Suprapubic skin (tissue), 4 donors: ENCODE results near the gene NCBP1. TPM values are rescaled to one million over a fixed set of nuclear protein-coding genes. Genes with fewer than 3 reads are reported as not detected.

ENCODE experiments used
- DNase-seq, 2 donors: peaks; one replicate each; pipeline ENCODE4 v3.0.0-alpha.2; 2019; ENCODE audit warnings: low spot score in 2 of 2
- H3K27ac ChIP-seq: fragments of 200-600 bp; sonication (generic); one replicate; pipeline ENCODE4 v1.5.1; 2019
- H3K27me3 ChIP-seq: fragments of 200-600 bp; sonication (generic); one replicate; pipeline ENCODE4 v1.5.1; 2019
- H3K36me3 ChIP-seq: fragments of 200-600 bp; sonication (generic); one replicate; pipeline ENCODE4 v1.5.1; 2019
- H3K4me1 ChIP-seq: fragments of 200-600 bp; sonication (generic); one replicate; pipeline ENCODE4 v1.5.1; 2019
- H3K4me3 ChIP-seq: fragments of 200-600 bp; sonication (generic); one replicate; pipeline ENCODE4 v1.5.1; 2019; ENCODE audit warnings: mild to moderate bottlenecking
- H3K9me3 ChIP-seq: fragments of 200-600 bp; sonication (generic); one replicate; pipeline ENCODE4 v1.5.1; 2019
- EP300 ChIP-seq: sonication (generic); formaldehyde crosslinking; IDR thresholded peaks from one replicate; pipeline ENCODE4 v1.6.1; 2017; ENCODE audit warnings: antibody characterized with exemption
- POLR2A ChIP-seq, 2 donors: fragments of 450-650 bp; IDR thresholded peaks; one replicate each; pipeline ENCODE4 v1.6.1; 2017; ENCODE audit warnings: antibody characterized with exemption in 2 of 2, mild to moderate bottlenecking in 2 of 2, moderate library complexity in 2 of 2
- POLR2AphosphoS5 ChIP-seq, 3 donors: sonication (generic); formaldehyde crosslinking; IDR thresholded peaks; one replicate each; pipeline ENCODE4 v1.6.1; 2017; ENCODE audit warnings: antibody characterized with exemption in 3 of 3
- WGBS: methylation state at CpG from one replicate; pipeline ENCODE4 v1.1.5; 2018; 5-methylcytosine and 5-hydroxymethylcytosine counted together
- total RNA-seq, 4 donors: library from RNA; depleted of rRNA; stranded (reverse); fragments of >200 nt; gene quantifications; one replicate each; pipeline ENCODE4 v1.1.0, GENCODE V29; 2016
- TF ChIP-seq, protein P1 (sequence below), 2 donors: fragments of 200-600 bp in 1 of 2; fragments of 450-650 bp in 1 of 2; sonication (generic) in 1 of 2; IDR thresholded peaks; one replicate each; pipeline ENCODE4 v1.5.1; 2016 to 2019; ENCODE audit warnings: antibody characterized with exemption in 2 of 2, mild to moderate bottlenecking in 1 of 2, moderate library complexity in 1 of 2

NCBP1 gene
- total RNA-seq, 4 donors from 2014 or later = 13.6 to 43.9 (median 16.3) TPM

DNA sequence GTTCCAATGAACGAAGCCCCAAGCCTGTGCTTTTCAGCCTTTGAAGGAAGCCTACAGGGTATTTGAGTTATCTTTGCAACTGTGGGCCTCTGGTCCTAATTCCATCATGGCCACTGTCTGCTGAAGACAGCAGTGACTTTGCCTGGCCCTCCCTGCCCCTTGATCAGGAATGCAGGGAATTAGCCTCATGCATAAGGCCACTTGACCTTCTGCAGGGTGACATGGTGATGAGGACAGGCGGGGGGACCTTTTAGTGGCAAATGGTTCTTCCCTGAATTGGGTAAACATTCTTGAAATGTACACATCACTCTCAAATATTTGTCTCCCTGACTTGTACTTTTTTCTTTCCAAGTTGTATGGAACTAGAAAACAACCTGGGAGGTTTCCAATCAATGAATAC, 88.7 kb downstream of the NCBP1 start:
- no peak for DNase-seq
- H3K9me3 ChIP-seq = no peaks in the 10 kb centered on the region
- H3K27me3 ChIP-seq = no peaks in the 10 kb centered on the region
- TF ChIP-seq POLR2AphosphoS5 (IDR thresholded peaks at IDR 0.05) (no peak), POLR2A (IDR thresholded peaks at IDR 0.05) (no peak), EP300 (no peak)
- TF ChIP-seq, protein P1, sequence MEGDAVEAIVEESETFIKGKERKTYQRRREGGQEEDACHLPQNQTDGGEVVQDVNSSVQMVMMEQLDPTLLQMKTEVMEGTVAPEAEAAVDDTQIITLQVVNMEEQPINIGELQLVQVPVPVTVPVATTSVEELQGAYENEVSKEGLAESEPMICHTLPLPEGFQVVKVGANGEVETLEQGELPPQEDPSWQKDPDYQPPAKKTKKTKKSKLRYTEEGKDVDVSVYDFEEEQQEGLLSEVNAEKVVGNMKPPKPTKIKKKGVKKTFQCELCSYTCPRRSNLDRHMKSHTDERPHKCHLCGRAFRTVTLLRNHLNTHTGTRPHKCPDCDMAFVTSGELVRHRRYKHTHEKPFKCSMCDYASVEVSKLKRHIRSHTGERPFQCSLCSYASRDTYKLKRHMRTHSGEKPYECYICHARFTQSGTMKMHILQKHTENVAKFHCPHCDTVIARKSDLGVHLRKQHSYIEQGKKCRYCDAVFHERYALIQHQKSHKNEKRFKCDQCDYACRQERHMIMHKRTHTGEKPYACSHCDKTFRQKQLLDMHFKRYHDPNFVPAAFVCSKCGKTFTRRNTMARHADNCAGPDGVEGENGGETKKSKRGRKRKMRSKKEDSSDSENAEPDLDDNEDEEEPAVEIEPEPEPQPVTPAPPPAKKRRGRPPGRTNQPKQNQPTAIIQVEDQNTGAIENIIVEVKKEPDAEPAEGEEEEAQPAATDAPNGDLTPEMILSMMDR (IDR thresholded peaks at IDR 0.05) = no peak
- no peak overlapping the region for H3K27ac ChIP-seq
- no peak overlapping the region for H3K4me3 ChIP-seq
- 60% methylated on average over 2 of the region's 2 CpGs for WGBS
- no peaks in the 10 kb centered on the region for H3K4me1 ChIP-seq
- H3K36me3 ChIP-seq = no peaks in the 10 kb centered on the region

Other genes with a start within 250 kb of the NCBP1 start
- 10 to 100 TPM in 1 of 4 donors, 1 to 10 TPM in 3; 4.2 to 13.0 (median 8.3) TPM for gene TDRD7, start 221.7 kb upstream of the NCBP1 start, total RNA-seq
- gene TMOD1, start 132.2 kb upstream of the NCBP1 start, total RNA-seq = 1 to 10 TPM; 1.9 to 4.4 (median 4.0) TPM
- 10 to 100 TPM in 3 of 4 donors, 1 to 10 TPM in 1; 9.6 to 17.2 (median 12.7) TPM for gene TSTD2, start 453 bp upstream of the NCBP1 start, total RNA-seq
- gene XPA, start 63.5 kb downstream of the NCBP1 start, total RNA-seq = 10 to 100 TPM in 3 of 4 donors, 1 to 10 TPM in 1; 8.2 to 21.1 (median 15.0) TPM
- 1 to 10 TPM in 3 of 4 donors, under 1 TPM in 1; 0.48 to 3.9 (median 2.0) TPM for gene FOXE1, start 219.4 kb downstream of the NCBP1 start, total RNA-seq